Uterus (tissue), 2 donors: ENCODE results near the gene SYNE1.

ENCODE experiments used
- CTCF ChIP-seq, 4 experiments: fragments of 200-600 bp in 2 of 4; fragments of 450-650 bp in 2 of 4; sonication (generic) in 2 of 4; IDR thresholded peaks; one replicate each; pipeline ENCODE4 v1.5.1; 2016 to 2019; ENCODE audit warnings: antibody characterized with exemption in 4 of 4, mild to moderate bottlenecking in 2 of 4, moderate library complexity in 1 of 4
- POLR2A ChIP-seq, 2 donors: fragments of 450-650 bp; IDR thresholded peaks; one replicate each; pipeline ENCODE4 v1.6.1; 2016; ENCODE audit warnings: antibody characterized with exemption in 2 of 2, mild to moderate bottlenecking in 1 of 2, moderate library complexity in 1 of 2

DNA sequence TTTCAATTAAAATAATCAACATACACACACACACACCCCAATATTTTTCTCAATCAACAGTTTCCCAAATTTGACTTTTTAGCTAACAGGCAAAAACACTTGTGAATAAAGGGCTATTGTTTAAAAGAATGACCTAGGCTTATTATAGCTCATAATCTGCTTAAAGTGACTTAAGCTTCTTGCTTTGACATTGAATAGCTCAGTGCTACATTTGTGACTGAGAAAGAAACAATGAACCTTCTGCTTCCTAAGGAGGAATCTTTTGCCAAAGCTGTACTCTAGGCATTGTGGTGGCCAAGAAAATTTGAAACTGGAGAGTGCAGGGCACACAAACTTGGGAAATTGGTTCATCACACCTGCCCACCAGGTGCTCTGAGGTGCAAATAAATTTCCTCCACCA is 282.0 kb downstream of the SYNE1 start:
- no peak for TF ChIP-seq CTCF (IDR thresholded peaks at IDR 0.05)
- TF ChIP-seq POLR2A (IDR thresholded peaks at IDR 0.05), result no peak
